ENCODE data around the gene MYO1A. TPM values are rescaled to one million over a fixed set of nuclear protein-coding genes. Genes with fewer than 3 reads are reported as not detected.

The MYO1A gene
- total and polyA plus RNA-seq, 2 of the 13 experiments (the other 11 are each of a cell fraction or from before 2014, with no cell fraction given) = 5.3 to 6.0 TPM

DNA sequence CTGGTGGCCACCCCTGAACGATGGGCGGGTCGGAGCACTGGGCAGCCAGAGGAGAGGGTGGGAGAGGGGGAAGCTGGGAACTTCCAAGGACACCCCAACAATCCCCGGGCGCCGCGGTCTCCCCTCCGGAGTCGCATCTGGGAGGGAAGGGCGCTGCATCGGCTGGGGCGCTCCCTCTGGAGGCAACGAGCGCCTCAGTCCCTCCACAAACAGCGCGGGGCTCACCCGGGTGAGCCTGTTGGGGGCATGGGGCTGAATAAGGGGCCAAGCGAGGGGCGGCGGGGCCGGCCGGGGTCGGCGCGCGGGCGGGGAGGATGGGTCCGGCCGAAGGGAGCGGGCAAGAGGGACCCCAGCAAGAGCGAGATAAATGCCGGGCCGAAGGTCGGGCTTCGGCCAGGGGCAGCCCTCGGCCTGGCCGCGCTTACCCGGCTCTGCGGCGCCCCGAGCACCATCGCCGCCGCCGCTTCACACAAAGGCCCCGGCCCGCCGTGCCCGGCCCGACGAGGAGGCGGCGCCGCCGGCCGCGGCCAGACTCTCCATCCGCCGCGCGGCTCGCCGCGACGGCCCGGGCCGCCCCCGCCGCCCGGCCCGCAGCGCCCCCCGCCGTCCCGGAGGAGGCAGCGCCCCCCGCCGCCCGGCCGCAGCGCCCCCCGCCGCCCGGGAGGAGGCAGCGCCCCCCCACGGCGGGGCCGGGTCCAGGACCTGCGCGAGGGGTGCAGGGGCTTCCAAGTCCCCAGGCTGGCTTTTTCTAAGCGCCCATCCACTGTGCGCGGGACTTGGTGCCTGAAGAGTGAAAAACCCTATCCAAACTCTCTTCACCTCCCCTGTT, 43.7 kb downstream of the MYO1A start, which contains the start of gene ZBTB39 (continued):
- TF ChIP-seq ZNF326 (CRISPR knock-in tag; IDR thresholded peaks at IDR 0.05; ENCODE audit: borderline replicate concordance) = no peak
- TF ChIP-seq TRIM24 (CRISPR knock-in tag; IDR thresholded peaks at IDR 0.05) = no peak
- TF ChIP-seq ZFP37 (CRISPR knock-in tag; IDR thresholded peaks at IDR 0.05; ENCODE audit: borderline replicate concordance) = no peak
- no peak for TF ChIP-seq ZNF225 (CRISPR knock-in tag; IDR thresholded peaks at IDR 0.05)
- TF ChIP-seq FOXK2 (IDR thresholded peaks at IDR 0.05) = no peak
- TF ChIP-seq, protein P1, sequence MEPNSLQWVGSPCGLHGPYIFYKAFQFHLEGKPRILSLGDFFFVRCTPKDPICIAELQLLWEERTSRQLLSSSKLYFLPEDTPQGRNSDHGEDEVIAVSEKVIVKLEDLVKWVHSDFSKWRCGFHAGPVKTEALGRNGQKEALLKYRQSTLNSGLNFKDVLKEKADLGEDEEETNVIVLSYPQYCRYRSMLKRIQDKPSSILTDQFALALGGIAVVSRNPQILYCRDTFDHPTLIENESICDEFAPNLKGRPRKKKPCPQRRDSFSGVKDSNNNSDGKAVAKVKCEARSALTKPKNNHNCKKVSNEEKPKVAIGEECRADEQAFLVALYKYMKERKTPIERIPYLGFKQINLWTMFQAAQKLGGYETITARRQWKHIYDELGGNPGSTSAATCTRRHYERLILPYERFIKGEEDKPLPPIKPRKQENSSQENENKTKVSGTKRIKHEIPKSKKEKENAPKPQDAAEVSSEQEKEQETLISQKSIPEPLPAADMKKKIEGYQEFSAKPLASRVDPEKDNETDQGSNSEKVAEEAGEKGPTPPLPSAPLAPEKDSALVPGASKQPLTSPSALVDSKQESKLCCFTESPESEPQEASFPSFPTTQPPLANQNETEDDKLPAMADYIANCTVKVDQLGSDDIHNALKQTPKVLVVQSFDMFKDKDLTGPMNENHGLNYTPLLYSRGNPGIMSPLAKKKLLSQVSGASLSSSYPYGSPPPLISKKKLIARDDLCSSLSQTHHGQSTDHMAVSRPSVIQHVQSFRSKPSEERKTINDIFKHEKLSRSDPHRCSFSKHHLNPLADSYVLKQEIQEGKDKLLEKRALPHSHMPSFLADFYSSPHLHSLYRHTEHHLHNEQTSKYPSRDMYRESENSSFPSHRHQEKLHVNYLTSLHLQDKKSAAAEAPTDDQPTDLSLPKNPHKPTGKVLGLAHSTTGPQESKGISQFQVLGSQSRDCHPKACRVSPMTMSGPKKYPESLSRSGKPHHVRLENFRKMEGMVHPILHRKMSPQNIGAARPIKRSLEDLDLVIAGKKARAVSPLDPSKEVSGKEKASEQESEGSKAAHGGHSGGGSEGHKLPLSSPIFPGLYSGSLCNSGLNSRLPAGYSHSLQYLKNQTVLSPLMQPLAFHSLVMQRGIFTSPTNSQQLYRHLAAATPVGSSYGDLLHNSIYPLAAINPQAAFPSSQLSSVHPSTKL (CRISPR knock-in tag; IDR thresholded peaks at IDR 0.05) = no peak
- no peak for TF ChIP-seq REL (CRISPR knock-in tag; conservative IDR thresholded peaks at IDR 0.05)
- no peak for TF ChIP-seq FLYWCH1 (CRISPR knock-in tag; IDR thresholded peaks at IDR 0.05)
- TF ChIP-seq ZNF616 (CRISPR knock-in tag; IDR thresholded peaks at IDR 0.05; ENCODE audit: low read depth) = no peak
- no peak for TF ChIP-seq TSC22D2 (CRISPR knock-in tag; IDR thresholded peaks at IDR 0.05; ENCODE audit: borderline replicate concordance)
- TF ChIP-seq ZNF549 (CRISPR knock-in tag; IDR thresholded peaks at IDR 0.05) = no peak
- TF ChIP-seq MAFG (CRISPR knock-in tag; IDR thresholded peaks at IDR 0.05) = no peak
- TF ChIP-seq ESRRA (CRISPR knock-in tag; IDR thresholded peaks at IDR 0.05; ENCODE audit: low read depth) = no peak
- no peak for TF ChIP-seq ZNF83 (CRISPR knock-in tag; IDR thresholded peaks at IDR 0.05; ENCODE audit: borderline replicate concordance)
- no peak for TF ChIP-seq TEAD3 (CRISPR knock-in tag; optimal IDR thresholded peaks at IDR 0.05; ENCODE audit: borderline replicate concordance)
- TF ChIP-seq, protein P2, sequence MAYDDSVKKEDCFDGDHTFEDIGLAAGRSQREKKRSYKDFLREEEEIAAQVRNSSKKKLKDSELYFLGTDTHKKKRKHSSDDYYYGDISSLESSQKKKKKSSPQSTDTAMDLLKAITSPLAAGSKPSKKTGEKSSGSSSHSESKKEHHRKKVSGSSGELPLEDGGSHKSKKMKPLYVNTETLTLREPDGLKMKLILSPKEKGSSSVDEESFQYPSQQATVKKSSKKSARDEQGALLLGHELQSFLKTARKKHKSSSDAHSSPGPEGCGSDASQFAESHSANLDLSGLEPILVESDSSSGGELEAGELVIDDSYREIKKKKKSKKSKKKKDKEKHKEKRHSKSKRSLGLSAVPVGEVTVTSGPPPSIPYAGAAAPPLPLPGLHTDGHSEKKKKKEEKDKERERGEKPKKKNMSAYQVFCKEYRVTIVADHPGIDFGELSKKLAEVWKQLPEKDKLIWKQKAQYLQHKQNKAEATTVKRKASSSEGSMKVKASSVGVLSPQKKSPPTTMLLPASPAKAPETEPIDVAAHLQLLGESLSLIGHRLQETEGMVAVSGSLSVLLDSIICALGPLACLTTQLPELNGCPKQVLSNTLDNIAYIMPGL (CRISPR knock-in tag; IDR thresholded peaks at IDR 0.05; ENCODE audit: borderline replicate concordance in 1 of 2, low read depth in 1 of 2) = peak; percentile 9 to 71; a peak in 2 of 4 replicates
- no peak for TF ChIP-seq ZNF263 (CRISPR knock-in tag; IDR thresholded peaks at IDR 0.05)
- peak; percentile 26; the same call in 1 of the 2 replicates for TF ChIP-seq ZSCAN21 (CRISPR knock-in tag; IDR thresholded peaks at IDR 0.05; ENCODE audit: borderline replicate concordance)
- TF ChIP-seq EHMT2 (IDR thresholded peaks at IDR 0.05; ENCODE audit: borderline replicate concordance, low read depth, low read length) = no peak
- no peak for TF ChIP-seq HOXA9 (CRISPR knock-in tag; IDR thresholded peaks at IDR 0.05; ENCODE audit: borderline replicate concordance)
- TF ChIP-seq, protein P3, sequence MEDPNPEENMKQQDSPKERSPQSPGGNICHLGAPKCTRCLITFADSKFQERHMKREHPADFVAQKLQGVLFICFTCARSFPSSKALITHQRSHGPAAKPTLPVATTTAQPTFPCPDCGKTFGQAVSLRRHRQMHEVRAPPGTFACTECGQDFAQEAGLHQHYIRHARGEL (CRISPR knock-in tag; IDR thresholded peaks at IDR 0.05) = no peak
- TF ChIP-seq ATF7 (IDR thresholded peaks at IDR 0.05) = no peak
- no peak for TF ChIP-seq ATF7 (CRISPR knock-in tag; IDR thresholded peaks at IDR 0.05)
- no peak for TF ChIP-seq MLLT10 (CRISPR knock-in tag; IDR thresholded peaks at IDR 0.05)
- no peak for TF ChIP-seq PHB2 (IDR thresholded peaks at IDR 0.05; ENCODE audit: partially characterized antibody)

All from HepG2 (cell line).